HG03565 (cell line): ENCODE data around the gene IL1RAPL1.

Experiments
- ATAC-seq: cut with Tn5 transposase; IDR thresholded peaks from one replicate; pipeline ENCODE4 v1.9.1; 2021; ENCODE audit warnings: mild to moderate bottlenecking, moderate library complexity; ENCODE audit not compliant: unreplicated experiment

The IL1RAPL1 gene

DNA sequence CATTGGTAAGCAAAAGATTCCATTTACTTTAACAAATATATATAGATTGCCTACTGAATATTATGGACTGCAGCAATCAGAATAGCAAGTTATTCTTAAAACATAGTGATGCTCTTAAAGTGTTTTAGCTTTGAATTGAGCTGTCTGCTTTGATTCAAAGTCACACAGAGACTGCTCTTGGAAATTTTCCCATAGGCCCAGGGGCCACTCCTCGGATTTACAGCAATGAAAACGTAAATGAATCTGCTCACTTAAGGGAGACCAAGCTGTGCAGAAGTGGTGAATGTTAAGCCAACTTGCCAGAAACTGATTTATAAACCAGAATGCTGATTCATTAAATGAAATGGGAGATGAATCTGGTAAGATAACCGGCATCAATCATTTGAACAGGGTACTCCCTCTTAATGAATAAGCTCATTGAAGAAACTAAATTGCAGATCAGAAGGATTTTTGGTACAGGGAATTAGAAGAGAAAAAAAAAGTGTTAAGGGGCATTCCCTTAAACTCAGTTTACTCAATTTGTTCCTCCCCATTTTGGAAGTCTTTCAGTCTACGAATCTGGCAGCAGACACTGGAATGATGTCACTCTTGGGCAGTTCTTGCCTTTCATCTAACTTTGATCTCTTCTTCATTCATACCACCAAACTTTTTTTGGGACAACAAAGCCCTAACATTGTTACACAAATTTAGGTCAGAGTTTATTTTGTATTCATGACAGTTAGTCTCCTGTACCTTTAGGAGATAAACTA, 1264.8 kb downstream of the IL1RAPL1 start:
- ATAC-seq: no peak

DNA sequence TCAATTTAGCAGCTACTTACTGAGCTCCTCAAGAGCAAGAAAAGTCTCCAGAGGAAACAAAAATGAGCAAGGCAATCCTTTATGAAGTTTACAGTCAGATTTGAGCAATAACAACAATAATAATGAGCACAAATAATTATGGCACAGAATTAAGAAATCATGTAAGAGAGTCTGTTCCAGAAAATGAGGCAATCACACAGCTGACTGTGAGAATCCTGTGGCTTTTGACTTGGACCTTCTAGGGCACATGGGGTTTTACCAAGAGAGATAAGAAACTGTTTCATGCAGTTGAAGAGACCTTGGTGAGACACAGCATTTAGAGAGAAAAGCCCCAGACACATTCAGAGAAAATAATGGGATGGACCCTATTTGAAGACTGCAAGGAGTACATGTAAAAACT, 1265.5 kb downstream of the IL1RAPL1 start:
- no peak for ATAC-seq

DNA sequence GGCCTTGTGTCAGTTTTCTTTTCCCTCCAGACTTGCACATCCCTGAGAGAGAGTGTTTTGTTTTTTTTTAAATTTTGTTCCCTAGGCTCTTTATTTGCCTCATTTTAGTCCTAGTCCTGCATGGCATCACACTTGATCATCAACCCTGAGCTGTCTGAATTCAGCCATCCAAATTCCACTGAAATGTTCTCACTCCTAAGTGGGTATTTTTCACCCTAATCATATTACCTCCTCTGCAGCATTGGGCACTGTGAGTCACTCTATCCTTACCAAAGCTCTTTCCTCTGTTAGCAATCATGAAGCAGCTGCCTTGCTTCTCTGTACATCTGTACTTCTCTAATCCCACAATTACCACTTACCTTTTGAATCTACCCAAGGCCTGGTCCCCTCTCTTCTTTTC, 1271.5 kb downstream of the IL1RAPL1 start:
- ATAC-seq: no peak

DNA sequence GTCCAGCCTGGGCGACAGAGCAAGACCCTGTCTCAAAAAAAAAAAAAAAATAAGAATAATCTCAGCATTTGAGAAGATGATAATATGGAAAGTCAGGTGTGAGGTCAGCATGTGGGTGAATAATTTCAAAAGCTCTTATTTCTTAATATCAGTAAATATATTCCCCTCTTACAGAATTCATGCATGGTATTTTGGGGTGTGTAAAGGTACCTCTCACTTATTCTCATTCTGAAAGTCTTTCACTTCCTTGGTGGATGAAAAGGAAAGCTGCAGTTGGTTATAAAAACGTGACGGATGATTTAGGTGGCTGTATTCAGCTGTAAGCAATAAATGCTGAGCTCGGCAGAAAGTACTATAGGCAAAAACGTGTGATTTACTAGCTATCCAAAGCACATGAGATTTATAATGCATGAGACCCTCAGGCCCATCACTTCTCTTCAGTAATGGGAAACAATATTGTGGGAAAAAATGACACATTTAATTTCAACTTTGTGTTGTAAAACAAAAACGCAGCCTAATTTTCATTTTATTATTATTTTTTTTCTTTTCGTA, 1275.0 kb downstream of the IL1RAPL1 start:
- ATAC-seq: no peak

DNA sequence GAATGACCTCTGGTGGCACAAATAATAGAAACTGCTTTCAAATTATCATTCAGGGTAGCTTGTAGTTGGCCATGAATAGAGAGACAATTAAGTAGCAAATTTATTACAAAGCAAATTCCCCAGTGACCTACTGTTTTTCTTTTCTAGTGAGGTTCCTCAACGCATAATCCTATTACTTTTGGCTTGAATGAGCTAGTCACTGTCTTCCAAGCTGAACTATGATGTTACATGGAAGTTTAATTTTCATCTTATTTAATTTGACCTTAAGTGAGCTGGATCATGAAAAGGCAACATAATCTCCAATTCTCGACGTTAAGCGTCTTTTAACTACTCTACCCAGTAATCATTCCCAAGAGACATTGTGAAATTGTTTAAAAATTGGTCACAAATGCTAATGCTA, 1280.7 kb downstream of the IL1RAPL1 start:
- ATAC-seq: no peak

DNA sequence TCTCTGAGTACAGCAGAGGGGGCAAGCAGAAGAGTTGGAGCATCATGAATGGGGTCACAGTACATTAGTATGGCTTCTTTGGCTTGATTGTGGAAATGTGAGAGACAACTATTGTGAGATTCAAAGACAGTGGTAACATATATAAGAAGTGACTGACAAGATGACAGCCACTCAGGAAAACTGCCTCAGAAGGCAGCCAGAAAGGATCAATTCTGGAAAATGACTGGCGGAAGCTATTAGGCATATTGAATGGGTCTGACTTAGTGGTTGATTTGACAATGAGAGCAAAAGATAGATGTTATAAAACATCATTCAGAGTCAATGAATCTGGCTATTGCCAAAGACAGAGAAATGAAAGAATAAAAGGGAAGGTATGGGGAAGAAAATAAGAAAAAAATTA, 1282.6 kb downstream of the IL1RAPL1 start:
- no peak for ATAC-seq

DNA sequence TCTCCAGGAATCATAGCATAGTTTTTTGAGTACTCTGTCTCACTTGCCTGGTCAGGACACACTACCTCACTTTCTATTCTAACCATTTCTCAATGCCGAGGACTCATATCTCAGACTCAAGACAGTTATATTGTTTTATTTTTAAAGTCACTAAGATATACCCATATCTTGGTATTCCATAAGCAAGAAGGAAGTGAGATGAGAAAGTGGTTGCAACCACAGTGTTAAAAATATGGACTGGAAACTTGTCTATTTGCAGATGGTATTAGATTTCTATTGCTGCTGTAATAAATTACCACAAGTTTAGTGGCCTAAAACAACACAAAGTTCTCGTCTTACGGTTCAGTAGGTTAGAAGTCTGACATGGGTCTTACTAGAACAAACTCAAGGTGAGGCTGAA, 1283.4 kb downstream of the IL1RAPL1 start:
- ATAC-seq: peak; percentile 82

DNA sequence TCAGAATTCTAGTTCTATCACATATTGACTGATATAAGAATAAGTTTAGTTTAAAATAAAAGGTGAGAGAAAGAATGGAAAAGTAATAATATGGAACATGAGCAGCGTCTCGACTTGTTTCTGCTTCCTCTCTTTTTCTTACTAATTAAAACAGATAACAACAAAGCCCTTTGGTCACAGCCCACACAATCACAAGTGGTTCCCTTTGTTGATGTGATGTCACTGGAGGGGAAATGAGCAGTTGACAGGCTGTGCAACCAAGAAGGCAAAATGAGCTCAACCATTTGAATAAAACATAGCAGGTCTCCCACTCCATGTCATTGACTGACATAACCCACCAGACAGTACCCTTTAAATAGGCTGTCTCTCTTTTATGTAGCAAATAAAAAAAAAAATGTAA, 1285.6 kb downstream of the IL1RAPL1 start:
- ATAC-seq: no peak

GRCh38 chrX:29876733-29877132, 1289.5 kb downstream of the IL1RAPL1 start:
- ATAC-seq: no peak

DNA sequence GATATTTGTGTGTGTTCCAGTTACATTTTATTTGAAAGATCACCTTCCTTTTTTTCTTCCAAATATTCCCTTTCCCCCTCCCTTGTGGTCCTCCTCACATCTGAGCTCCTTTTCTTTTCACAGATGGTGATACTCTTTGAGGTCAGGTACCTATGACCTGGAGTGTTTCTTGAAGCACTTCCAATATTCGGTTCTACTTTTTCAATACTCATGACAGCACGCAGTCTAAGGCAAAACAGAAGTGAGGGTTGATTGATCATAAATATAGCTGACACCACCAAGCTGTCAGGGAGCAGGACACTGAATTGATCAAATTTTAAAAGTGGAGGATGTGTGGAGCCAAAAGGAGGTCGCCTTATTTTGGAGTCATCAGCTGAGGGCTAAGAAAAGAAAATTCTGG, 1293.7 kb downstream of the IL1RAPL1 start:
- ATAC-seq: no peak

- no peak for ATAC-seq
Measured at GRCh38 chrX:29890004-29890403, 1302.8 kb downstream of the IL1RAPL1 start.

DNA sequence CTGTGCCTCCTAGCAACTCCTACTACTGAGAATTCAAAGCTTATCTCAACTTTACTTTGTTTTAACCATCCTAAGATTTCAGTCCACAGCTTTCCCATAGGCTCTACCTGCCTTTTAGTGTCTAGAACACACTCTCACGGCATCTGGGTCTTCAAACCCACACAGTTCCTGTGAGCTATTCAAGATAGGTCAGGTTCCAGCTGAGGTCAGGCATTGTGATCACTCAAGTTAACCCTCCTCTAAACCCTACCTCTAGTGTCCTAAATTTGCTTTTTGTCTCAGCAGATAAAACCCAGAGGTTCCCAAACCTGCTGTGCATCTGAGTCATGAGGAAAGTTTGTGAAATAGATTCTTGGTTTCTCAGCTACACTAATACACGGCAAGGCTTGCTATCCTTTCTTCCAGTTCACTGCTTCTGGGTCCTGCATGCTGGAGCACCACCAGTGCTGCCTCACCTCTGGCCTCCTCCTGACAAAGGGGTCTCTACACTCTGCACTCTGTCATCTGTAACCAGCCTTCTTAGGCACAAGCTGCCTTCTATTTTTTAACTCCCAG, 1303.5 kb downstream of the IL1RAPL1 start:
- no peak for ATAC-seq

GRCh38 chrX:29902004-29902403, 1314.8 kb downstream of the IL1RAPL1 start:
- no peak for ATAC-seq

DNA sequence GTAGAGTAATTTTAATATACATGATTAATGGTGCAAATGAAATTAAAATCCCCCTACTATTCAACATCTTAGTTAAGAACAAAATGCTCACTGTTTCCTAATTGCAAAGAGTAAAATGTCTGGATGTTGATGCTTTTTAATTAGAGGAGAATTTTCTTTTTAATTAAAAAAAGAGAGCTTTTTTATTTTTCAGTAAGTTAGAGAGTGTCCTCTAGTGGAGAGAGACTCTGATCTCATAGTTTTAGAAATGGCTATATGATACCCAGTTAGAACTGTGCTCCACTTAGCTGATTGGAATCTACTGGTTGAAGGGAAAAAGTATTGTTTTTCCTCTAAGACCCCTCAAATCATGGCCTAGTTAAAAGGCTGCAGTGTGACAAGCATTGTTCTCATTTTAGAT, 1316.1 kb downstream of the IL1RAPL1 start:
- ATAC-seq: no peak

- ATAC-seq: no peak
Measured at GRCh38 chrX:29911673-29912072, 1324.4 kb downstream of the IL1RAPL1 start.

DNA sequence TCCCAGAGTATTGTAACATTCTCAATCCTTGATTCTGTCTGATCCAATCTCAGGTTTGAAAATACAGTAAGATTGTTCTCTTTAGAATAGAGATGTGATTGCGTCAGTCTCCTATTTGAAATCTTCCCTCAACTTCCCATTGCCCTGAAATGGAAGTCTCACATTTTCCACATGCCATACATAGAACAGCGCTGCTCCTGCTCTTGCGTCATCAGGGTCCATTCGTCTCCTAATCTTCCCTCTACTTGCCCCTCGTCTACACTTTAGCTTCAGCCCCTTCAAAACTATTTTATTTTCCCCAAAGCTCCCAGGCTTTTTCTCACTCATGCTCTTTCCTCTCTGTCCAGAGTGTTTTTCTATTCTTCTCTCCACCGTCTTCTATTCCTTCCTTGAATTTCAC, 1326.4 kb downstream of the IL1RAPL1 start:
- no peak for ATAC-seq

DNA sequence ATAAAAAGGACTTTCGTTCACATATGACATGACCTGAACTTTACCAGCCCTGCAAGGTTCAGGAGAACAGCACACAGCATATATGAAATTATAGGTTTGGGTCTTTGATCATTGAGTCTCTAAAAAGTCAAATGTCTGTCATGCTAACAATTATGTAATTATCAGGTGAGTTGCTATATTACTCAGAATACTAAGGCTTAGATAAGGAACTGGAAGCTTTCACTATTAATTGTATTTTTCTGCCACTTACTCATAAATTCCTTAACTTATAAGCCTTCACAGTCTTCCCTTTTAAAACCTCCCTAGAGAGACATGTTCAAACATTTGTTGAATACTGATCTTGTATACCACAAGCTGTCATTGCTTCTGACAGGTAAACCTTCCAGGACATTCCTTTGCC, 1335.4 kb downstream of the IL1RAPL1 start:
- ATAC-seq: no peak

DNA sequence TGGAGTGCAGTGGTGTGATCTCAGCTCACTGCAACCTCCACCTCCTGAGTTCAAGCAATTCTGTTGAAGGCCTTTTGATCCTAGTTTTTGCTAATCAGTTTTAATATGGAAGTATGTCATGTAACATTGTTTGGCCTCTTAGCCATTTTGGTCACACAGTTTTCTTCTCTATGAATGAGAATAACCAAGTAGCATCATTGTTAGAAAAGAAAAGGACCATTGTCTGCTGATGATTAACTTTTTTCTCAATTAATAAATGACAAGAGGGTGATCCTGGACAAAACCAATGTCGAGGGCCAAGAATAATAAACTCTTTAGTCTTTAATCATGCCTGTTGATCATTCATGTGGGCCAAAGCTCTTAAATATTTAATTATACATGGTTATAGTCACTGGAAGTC, 1338.8 kb downstream of the IL1RAPL1 start:
- no peak for ATAC-seq

DNA sequence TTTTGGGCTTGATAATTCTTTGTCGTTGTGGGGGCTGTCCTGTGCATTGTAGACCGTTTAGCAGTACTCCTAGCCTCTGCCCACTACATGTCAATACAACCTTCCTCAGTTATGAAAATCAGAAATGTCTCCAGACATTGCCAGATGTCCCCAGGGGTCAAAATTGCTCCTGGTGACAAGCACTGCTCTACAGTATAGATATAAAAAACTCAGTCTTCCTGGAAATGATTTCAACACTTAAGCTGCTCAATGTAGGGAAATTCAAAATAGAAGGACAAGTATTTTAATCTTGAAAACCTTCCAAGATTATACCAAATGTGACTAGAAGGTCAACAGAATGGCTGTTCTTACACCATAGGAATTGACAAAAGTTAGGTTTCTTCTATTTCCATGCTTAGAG, 1339.4 kb downstream of the IL1RAPL1 start:
- no peak for ATAC-seq

DNA sequence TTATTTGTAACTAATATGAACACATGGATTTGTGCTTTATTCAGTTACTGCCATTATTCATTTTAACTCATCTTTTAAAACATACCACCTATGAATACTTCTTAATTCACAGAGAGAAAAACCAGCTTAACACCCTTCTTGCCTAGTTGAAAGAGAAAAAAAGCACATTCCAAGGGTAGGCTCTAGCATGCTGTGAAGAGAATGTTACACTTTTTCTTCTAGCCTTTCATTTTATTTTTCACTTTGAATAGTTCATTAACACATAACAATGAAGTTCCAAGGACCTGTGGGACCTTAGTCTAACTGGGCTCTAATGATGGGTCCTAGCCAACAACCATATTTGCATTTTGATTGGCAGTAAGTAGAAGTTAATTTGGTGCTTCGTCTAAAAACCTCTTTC, 1348.2 kb downstream of the IL1RAPL1 start:
- no peak for ATAC-seq

GRCh38 chrX:29940750-29941149, 1353.5 kb downstream of the IL1RAPL1 start:
- no peak for ATAC-seq

GRCh38 chrX:29941287-29941686, 1354.0 kb downstream of the IL1RAPL1 start:
- ATAC-seq: no peak

- ATAC-seq: no peak
Measured at GRCh38 chrX:29947225-29947624, 1360.0 kb downstream of the IL1RAPL1 start.
